Measurements from ENCODE around the gene TP53. TPM values are rescaled to one million over a fixed set of nuclear protein-coding genes. Genes with fewer than 3 reads are reported as not detected.

Gene TP53
- total RNA-seq, 3 donors from 2014 or later: 93.0 to 106 (median 98.9) TPM

GRCh38 chr17:7700510-7700909, 13.2 kb upstream of the TP53 start:
- Mint-ChIP-seq H3K36me3 (ENCODE audit: insufficient read depth) (peaks cover 36% of the 10 kb centered on the region), H3K4me3 (no peak overlapping the region), H3K9me3 (no peaks in the 10 kb centered on the region), H3K27me3 (ENCODE audit: low read depth) (peaks cover 24% of the 10 kb centered on the region), H3K4me1 (ENCODE audit: low read depth) (peaks cover 9% of the 10 kb centered on the region)
- no peak for DNase-seq
- ATAC-seq: no peak

DNA sequence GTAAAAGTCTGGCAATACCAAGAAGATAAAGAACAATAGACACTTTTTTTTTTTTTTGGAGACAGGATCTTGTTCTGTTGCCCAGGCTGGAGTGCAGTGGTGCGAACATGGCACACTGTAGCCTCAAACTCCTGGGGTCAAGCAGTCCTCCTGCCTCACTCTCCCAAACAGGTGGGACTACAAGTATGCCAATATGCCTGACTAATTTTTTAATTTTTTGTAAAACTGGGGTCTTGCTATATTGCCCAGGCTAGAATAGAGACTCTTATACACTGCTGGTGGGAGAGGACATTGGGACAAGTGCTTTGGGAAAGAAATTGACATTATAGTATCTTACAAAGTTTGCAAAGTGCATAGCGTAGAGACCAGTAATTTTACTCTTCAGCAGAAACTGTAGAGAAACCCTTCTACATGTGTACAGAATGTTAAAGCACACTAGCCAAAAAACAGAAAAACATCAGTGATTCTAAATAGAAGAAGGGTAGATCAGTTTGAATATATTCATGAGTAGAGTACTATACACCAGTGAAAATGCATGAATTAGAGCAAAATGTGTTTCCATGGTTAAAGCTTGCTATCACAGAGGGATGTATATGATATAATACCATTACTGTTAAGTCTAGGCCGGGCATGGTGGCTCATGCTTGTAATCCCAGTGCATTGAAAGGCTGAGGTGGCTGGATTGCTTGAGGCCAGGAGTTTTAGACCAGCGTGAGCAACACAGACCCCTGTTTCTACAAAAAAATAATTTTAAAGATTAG, 10.7 kb upstream of the TP53 start:
- H3K27me3 Mint-ChIP-seq (ENCODE audit: low read depth): peaks cover 6% of the 10 kb centered on the region
- H3K36me3 Mint-ChIP-seq (ENCODE audit: insufficient read depth): peaks cover 42% of the 10 kb centered on the region
- H3K4me1 Mint-ChIP-seq (ENCODE audit: low read depth): no peaks in the 10 kb centered on the region
- H3K4me3 Mint-ChIP-seq: no peak overlapping the region
- DNase-seq (no peak), ATAC-seq (no peak)
- no peaks in the 10 kb centered on the region for H3K9me3 Mint-ChIP-seq

- no peaks in the 10 kb centered on the region for H3K27me3 Mint-ChIP-seq (ENCODE audit: low read depth)
- no peak overlapping the region for H3K4me3 Mint-ChIP-seq
- no peaks in the 10 kb centered on the region for H3K9me3 Mint-ChIP-seq
- no peaks in the 10 kb centered on the region for H3K4me1 Mint-ChIP-seq (ENCODE audit: low read depth)
- peaks cover 31% of the 10 kb centered on the region for H3K36me3 Mint-ChIP-seq (ENCODE audit: insufficient read depth)
- ATAC-seq: no peak
- DNase-seq: no peak
Measured at GRCh38 chr17:7695586-7695985, 8.3 kb upstream of the TP53 start.

DNA sequence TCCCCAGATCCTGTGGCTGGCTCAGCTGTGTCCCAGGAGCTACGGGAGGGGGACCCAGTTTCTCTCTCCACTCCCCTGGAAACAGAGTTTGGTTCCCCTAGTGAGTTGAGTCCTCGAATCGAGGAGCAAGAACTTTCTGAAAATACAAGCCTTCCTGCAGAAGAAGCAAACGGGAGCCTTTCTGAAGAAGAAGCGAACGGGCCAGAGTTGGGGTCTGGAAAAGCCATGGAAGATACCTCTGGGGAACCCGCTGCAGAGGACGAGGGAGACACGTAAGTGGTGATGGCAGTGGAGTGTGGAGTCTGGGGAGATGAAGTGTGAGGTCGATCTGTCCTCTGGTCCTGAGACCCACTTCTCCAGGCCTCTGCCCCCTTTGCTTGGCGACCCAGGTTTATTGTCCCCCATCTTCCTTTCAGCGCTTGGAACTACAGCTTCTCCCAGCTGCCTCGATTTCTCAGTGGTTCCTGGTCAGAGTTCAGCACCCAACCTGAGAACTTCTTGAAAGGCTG, 1.6 kb upstream of the TP53 start:
- Mint-ChIP-seq H3K4me3 (peak overlapping the region; percentile 87), H3K4me1 (ENCODE audit: low read depth) (peaks cover 24% of the 10 kb centered on the region), H3K27me3 (ENCODE audit: low read depth) (no peaks in the 10 kb centered on the region), H3K36me3 (ENCODE audit: insufficient read depth) (peaks cover 23% of the 10 kb centered on the region), H3K9me3 (no peaks in the 10 kb centered on the region)
- ATAC-seq: no peak
- no peak for DNase-seq

DNA sequence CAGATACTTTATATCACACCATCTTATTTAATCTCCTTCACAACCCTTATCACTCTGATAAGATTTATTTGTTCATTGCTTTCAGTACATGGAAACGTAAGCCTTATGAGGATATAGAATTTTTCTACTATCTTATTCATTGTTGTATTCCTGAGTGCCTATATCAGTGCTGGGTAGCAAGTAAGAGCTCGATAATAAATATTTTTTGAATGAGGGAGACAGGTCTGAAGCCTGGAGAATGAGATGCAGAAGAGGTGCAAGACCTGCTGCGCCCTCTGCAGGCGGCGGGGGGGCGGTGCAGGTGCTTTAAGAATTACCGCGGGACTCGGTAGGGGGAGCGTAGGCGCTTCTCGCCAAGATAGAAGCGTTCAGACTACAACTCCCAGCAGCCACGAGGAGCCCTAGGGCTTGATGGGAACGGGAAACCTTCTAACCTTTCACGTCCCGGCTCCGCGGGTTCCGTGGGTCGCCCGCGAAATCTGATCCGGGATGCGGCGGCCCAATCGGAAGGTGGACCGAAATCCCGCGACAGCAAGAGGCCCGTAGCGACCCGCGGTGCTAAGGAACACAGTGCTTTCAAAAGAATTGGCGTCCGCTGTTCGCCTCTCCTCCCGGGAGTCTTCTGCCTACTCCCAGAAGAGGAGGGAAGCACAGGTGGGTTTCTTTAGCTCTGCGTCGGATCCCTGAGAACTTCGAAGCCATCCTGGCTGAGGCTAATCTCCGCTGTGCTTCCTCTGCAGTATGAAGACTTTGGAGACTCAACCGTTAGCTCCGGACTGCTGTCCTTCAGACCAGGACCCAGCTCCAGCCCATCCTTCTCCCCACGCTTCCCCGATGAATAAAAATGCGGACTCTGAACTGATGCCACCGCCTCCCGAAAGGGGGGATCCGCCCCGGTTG, 868 bp upstream of the TP53 start, which contains the start of gene WRAP53:
TSS of gene WRAP53 (plus strand) at position 570 of the 900 bp plus-strand sequence. CDS start at position 742, 172 bp downstream.
- Mint-ChIP-seq H3K27me3 (ENCODE audit: low read depth) (no peaks in the 10 kb centered on the region), H3K4me3 (peak within 1 kb of the TSS; percentile 87), H3K4me1 (ENCODE audit: low read depth) (peaks cover 26% of the 10 kb centered on the region), H3K36me3 (ENCODE audit: insufficient read depth) (peaks cover 20% of the 10 kb centered on the region), H3K9me3 (no peaks in the 10 kb centered on the region)
- ATAC-seq: peak; percentile 78 to 83
- peak; percentile 94 for DNase-seq

DNA sequence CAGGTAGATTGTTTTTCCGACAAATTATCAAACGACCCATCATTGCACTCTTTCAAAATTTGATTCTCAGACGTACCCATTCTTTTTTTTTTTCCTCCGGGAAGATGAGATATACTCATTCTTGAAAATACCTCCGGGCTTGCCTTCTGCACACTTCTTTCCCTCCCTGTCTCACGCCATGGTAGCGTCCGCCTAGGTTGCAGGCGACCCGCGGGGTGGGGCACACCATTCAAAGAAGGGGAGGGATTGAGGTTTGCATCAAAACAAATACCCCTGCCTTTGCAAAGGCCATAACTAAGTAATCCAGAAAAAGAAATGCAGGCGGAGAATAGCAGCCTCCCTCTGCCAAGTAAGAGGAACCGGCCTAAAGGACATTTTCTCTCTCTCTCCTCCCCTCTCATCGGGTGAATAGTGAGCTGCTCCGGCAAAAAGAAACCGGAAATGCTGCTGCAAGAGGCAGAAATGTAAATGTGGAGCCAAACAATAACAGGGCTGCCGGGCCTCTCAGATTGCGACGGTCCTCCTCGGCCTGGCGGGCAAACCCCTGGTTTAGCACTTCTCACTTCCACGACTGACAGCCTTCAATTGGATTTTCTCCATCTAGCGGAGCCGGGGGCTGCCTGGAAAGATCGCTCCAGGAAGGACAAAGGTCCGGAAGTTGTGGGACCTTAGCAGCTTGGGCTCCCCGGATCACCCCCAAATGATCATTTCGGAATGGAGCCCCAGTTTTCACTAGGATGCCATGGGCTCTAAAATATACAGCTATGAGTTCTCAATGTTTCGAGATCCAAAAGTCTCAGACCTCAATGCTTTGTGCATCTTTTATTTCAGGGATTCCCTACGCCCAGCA, 843 bp downstream of the TP53 start:
- peaks cover 16% of the 10 kb centered on the region for H3K36me3 Mint-ChIP-seq (ENCODE audit: insufficient read depth)
- peak overlapping the region; percentile 87 for H3K4me3 Mint-ChIP-seq
- H3K4me1 Mint-ChIP-seq (ENCODE audit: low read depth): peaks cover 29% of the 10 kb centered on the region
- DNase-seq (peak; percentile 64), ATAC-seq (peak; percentile 49 to 51)
- H3K27me3 Mint-ChIP-seq (ENCODE audit: low read depth): no peaks in the 10 kb centered on the region
- H3K9me3 Mint-ChIP-seq: no peaks in the 10 kb centered on the region

DNA sequence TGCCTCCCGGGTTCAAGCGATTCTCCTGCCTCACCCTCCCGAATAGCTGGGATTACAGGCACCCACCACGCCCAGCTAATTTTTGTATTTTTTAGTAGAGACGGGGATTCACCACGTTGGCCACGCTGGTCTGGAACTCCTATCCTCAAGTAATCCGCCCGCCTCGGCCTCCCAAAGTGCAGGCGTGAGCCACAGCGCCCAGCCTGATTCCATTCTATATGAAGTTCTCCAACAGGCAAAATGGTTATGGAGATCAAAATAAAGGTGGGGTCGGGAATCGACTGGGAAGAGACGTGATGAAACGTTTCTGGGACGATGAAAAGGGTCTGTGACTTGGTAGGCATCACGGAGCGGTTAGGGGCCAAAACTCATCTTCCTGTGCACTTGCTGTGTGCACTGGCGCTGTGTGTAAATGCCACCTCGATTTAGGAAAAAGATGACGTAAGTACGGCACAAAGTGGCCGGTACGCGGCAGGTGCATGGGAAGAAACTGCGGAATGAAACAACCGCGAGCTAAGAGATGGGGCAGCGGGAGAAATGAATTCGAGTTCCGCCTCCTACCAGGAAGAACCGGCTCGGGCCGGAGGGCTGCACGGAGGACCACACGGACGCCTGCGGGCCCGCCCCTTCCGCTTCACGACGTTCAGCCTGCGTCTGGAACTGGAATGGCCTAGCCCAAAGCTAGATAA, 1.6 kb downstream of the TP53 start:
- DNase-seq: peak; percentile 75
- Mint-ChIP-seq H3K4me3 (peak overlapping the region; percentile 87), H3K36me3 (ENCODE audit: insufficient read depth) (peaks cover 14% of the 10 kb centered on the region), H3K9me3 (no peaks in the 10 kb centered on the region), H3K4me1 (ENCODE audit: low read depth) (peaks cover 29% of the 10 kb centered on the region), H3K27me3 (ENCODE audit: low read depth) (no peaks in the 10 kb centered on the region)
- peak; percentile 58 to 65 for ATAC-seq

GRCh38 chr17:7684851-7685532, 2.3 kb downstream of the TP53 start:
- DNase-seq (no peak), ATAC-seq (no peak)
- Mint-ChIP-seq H3K36me3 (ENCODE audit: insufficient read depth) (peaks cover 14% of the 10 kb centered on the region), H3K4me1 (ENCODE audit: low read depth) (peaks cover 29% of the 10 kb centered on the region), H3K9me3 (no peaks in the 10 kb centered on the region), H3K4me3 (peak overlapping the region; percentile 87), H3K27me3 (ENCODE audit: low read depth) (no peaks in the 10 kb centered on the region)

GRCh38 chr17:7677388-7678067, 9.8 kb downstream of the TP53 start:
- ATAC-seq: no peak
- Mint-ChIP-seq H3K36me3 (ENCODE audit: insufficient read depth) (peaks cover 28% of the 10 kb centered on the region), H3K4me1 (ENCODE audit: low read depth) (peaks cover 4% of the 10 kb centered on the region), H3K4me3 (no peak overlapping the region), H3K9me3 (peaks cover 9% of the 10 kb centered on the region), H3K27me3 (ENCODE audit: low read depth) (no peaks in the 10 kb centered on the region)
- no peak for DNase-seq

DNA sequence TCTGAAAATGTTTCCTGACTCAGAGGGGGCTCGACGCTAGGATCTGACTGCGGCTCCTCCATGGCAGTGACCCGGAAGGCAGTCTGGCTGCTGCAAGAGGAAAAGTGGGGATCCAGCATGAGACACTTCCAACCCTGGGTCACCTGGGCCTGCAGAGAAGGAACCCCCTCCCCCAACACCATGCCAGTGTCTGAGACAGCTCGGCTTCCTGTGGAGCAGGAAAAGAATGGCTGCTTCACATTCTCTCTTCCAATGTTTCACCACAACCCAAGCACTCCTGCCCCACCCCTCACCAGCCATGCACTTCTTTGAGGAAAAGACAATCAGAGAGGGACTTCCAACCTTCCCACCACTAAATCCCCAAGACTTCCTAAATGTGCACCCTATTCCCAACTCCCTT, 10.8 kb downstream of the TP53 start:
- DNase-seq (no peak), ATAC-seq (no peak)
- peaks cover 30% of the 10 kb centered on the region for H3K36me3 Mint-ChIP-seq (ENCODE audit: insufficient read depth)
- peaks cover 3% of the 10 kb centered on the region for H3K4me1 Mint-ChIP-seq (ENCODE audit: low read depth)
- H3K9me3 Mint-ChIP-seq: peaks cover 9% of the 10 kb centered on the region
- no peak overlapping the region for H3K4me3 Mint-ChIP-seq
- no peaks in the 10 kb centered on the region for H3K27me3 Mint-ChIP-seq (ENCODE audit: low read depth)

- peaks cover 3% of the 10 kb centered on the region for H3K4me1 Mint-ChIP-seq (ENCODE audit: low read depth)
- peaks cover 37% of the 10 kb centered on the region for H3K36me3 Mint-ChIP-seq (ENCODE audit: insufficient read depth)
Measured at GRCh38 chr17:7674934-7675333, 12.4 kb downstream of the TP53 start.

GRCh38 chr17:7673239-7673638, 14.1 kb downstream of the TP53 start:
- Mint-ChIP-seq H3K27me3 (ENCODE audit: low read depth) (no peaks in the 10 kb centered on the region), H3K4me1 (ENCODE audit: low read depth) (peaks cover 3% of the 10 kb centered on the region), H3K4me3 (no peak overlapping the region), H3K9me3 (peaks cover 9% of the 10 kb centered on the region), H3K36me3 (ENCODE audit: insufficient read depth) (peaks cover 38% of the 10 kb centered on the region)
- ATAC-seq (no peak), DNase-seq (peak; percentile 41)

More at GRCh38 chr17:7674934-7675333, 12.4 kb downstream of the TP53 start:
- no peak for DNase-seq
- H3K4me3 Mint-ChIP-seq: no peak overlapping the region
- H3K9me3 Mint-ChIP-seq: peaks cover 9% of the 10 kb centered on the region
- H3K27me3 Mint-ChIP-seq (ENCODE audit: low read depth): no peaks in the 10 kb centered on the region
- ATAC-seq: no peak
